ENCODE results near the gene USP49.
A peak's percentile ranks its signal among the peaks of the same experiment; 100 is the strongest.
"Not testable (repeated sequence)": the region's sequence is repeated elsewhere in the genome, so short reads cannot be mapped to it uniquely, and the experiment has no call there.

The USP49 gene

DNA sequence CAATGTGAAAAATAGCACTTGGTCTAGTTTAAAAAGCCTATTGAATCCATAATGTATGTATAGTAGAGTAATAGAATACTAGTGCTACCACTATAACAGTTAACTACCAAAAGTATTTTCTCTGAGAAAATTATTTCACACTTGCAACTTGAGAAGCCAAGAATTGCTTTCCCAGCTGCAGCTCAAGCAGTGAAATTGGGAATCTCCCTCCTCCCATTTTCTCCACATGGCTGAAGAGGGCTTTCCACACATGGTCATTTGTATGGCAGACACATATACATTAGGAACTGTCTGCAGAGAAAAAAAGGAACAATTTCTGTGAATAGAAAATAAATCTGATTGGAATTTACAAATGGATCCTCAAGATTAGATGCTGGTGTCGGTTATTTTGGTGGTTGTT, 73.2 kb downstream of the USP49 start:
- no peak for DNase-seq
- no peak for ATAC-seq
- H3K9me3 Mint-ChIP-seq, result no peaks in the 10 kb centered on the region
- H3K4me1 Mint-ChIP-seq, result no peaks in the 10 kb centered on the region
- no peak overlapping the region for H3K4me3 Mint-ChIP-seq
- no peak overlapping the region for H3K27ac Mint-ChIP-seq
- peaks cover 2% of the 10 kb centered on the region for H3K36me3 Mint-ChIP-seq (ENCODE audit: low read depth)
- H3K27me3 Mint-ChIP-seq, result no peaks in the 10 kb centered on the region

DNA sequence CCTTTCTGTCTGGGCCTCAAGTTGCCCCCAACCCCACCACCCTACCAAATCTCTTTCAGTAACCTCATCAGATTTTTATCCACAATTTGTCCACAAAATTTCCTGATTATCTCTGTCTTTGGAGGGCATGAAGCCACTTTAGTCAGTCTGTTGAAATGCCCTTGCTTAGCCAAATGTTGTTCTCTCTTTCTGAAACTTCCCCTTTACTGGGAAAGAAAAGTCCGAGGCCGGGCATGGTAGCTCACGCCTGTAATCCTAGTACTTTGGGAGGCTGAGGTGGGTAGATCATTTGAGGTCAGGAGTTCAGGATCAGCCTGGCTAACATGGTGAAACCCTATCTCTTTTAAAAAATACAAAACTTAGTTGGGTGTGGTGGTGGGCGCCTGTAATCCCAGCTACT, 73.9 kb downstream of the USP49 start:
- DNase-seq, result no peak
- no peaks in the 10 kb centered on the region for H3K9me3 Mint-ChIP-seq
- H3K27ac Mint-ChIP-seq, result no peak overlapping the region
- H3K4me3 Mint-ChIP-seq, result no peak overlapping the region
- H3K4me1 Mint-ChIP-seq, result no peaks in the 10 kb centered on the region
- peaks cover 2% of the 10 kb centered on the region for H3K36me3 Mint-ChIP-seq (ENCODE audit: low read depth)
- no peaks in the 10 kb centered on the region for H3K27me3 Mint-ChIP-seq
- ATAC-seq, result no peak

GRCh38 chr6:41818271-41819054, 76.7 kb downstream of the USP49 start:
- Mint-ChIP-seq H3K4me3 (no peak overlapping the region), H3K4me1 (no peaks in the 10 kb centered on the region), H3K9me3 (no peaks in the 10 kb centered on the region), H3K27me3 (no peaks in the 10 kb centered on the region), H3K27ac (no peak overlapping the region), H3K36me3 (ENCODE audit: low read depth) (peaks cover 2% of the 10 kb centered on the region)
- DNase-seq (no peak), ATAC-seq (no peak)

- no peaks in the 10 kb centered on the region for H3K27me3 Mint-ChIP-seq
- H3K9me3 Mint-ChIP-seq, result no peaks in the 10 kb centered on the region
- no peaks in the 10 kb centered on the region for H3K4me1 Mint-ChIP-seq
- H3K36me3 Mint-ChIP-seq (ENCODE audit: low read depth), result no peaks in the 10 kb centered on the region
- DNase-seq (no peak), ATAC-seq (no peak)
- H3K27ac Mint-ChIP-seq, result no peak overlapping the region
- no peak overlapping the region for H3K4me3 Mint-ChIP-seq
Measured at GRCh38 chr6:41815587-41815986, 79.6 kb downstream of the USP49 start.

DNA sequence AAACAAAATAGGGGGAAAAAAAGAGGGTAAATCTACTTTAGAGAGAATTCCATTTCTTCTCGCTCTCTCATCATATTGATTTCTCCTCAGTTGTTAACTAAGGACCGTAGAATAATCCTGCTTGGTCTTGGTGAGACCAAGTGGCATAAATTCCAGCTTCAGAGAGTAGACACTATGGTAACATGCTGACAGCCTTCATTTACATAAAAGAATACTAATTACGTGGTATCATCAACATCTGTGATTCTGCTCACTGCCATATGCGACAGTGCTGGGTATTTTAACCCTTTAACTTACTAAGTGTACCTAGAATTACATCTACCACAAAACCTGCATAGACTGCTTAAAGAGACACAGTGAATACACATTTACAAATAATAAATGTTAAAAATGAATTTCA, 80.5 kb downstream of the USP49 start:
- no peak for ATAC-seq
- no peak overlapping the region for H3K27ac Mint-ChIP-seq
- DNase-seq, result no peak
- H3K27me3 Mint-ChIP-seq, result no peaks in the 10 kb centered on the region
- H3K9me3 Mint-ChIP-seq, result no peaks in the 10 kb centered on the region
- no peaks in the 10 kb centered on the region for H3K36me3 Mint-ChIP-seq (ENCODE audit: low read depth)
- no peak overlapping the region for H3K4me3 Mint-ChIP-seq
- no peaks in the 10 kb centered on the region for H3K4me1 Mint-ChIP-seq

- Mint-ChIP-seq H3K4me1 (no peaks in the 10 kb centered on the region), H3K36me3 (ENCODE audit: low read depth) (no peaks in the 10 kb centered on the region), H3K4me3 (no peak overlapping the region), H3K27me3 (no peaks in the 10 kb centered on the region), H3K27ac (no peak overlapping the region), H3K9me3 (no peaks in the 10 kb centered on the region)
- no peak for ATAC-seq
- DNase-seq, result no peak
Measured at GRCh38 chr6:41813956-41814355, 81.2 kb downstream of the USP49 start.

DNA sequence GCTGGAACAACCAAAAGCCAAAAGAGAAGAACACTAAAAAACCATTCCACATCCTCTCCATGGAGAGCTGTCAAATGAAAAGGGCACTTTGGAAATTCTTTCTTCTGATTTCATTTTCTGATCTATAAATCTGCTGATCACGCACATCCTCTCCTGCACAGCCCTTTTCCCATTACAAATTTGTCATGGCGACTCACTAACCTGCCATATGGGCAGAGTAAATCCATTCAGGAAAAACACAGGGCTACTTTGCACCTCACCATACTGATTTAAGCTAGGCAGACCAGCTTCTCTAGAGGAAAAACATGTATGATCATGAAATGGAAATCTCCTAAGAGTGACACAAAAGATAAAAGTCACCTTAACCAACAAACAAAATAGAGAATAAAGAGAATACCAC, 81.7 kb downstream of the USP49 start:
- DNase-seq (no peak), ATAC-seq (no peak)
- Mint-ChIP-seq H3K4me1 (no peaks in the 10 kb centered on the region), H3K27ac (no peak overlapping the region), H3K36me3 (ENCODE audit: low read depth) (no peaks in the 10 kb centered on the region), H3K27me3 (no peaks in the 10 kb centered on the region), H3K9me3 (no peaks in the 10 kb centered on the region), H3K4me3 (no peak overlapping the region)

DNA sequence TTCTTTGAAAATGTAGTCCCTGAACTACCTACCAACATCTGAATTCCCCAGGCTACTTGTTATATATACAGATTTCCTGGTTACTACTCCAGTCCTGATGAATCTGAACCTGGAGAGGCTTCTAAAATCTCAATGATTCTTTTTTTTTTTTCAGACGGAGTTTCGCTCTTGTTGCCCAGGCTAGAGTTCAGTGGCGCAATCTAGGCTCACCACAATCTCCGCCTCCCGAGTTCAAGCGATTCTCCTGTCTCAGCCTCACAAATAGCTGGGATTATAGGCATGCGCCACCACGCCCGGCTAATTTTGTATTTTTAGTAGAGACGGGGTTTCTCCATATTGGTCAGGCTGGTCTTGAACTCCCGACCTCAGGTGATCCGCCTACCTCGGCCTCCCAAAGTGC, 83.2 kb downstream of the USP49 start:
- H3K9me3 Mint-ChIP-seq; H3K4me1 Mint-ChIP-seq; DNase-seq; H3K36me3 Mint-ChIP-seq (ENCODE audit: low read depth); H3K27me3 Mint-ChIP-seq; ATAC-seq; H3K27ac Mint-ChIP-seq; H3K4me3 Mint-ChIP-seq: not testable (repeated sequence)

GRCh38 chr6:41811095-41811494, 84.1 kb downstream of the USP49 start:
- DNase-seq, result no peak
- H3K36me3 Mint-ChIP-seq (ENCODE audit: low read depth), result no peaks in the 10 kb centered on the region
- no peaks in the 10 kb centered on the region for H3K4me1 Mint-ChIP-seq
- no peak overlapping the region for H3K4me3 Mint-ChIP-seq
- no peak overlapping the region for H3K27ac Mint-ChIP-seq
- H3K9me3 Mint-ChIP-seq, result no peaks in the 10 kb centered on the region
- no peaks in the 10 kb centered on the region for H3K27me3 Mint-ChIP-seq
- no peak for ATAC-seq

- DNase-seq (no peak), ATAC-seq (no peak)
- H3K36me3 Mint-ChIP-seq (ENCODE audit: low read depth), result no peaks in the 10 kb centered on the region
- H3K9me3 Mint-ChIP-seq, result no peaks in the 10 kb centered on the region
- no peaks in the 10 kb centered on the region for H3K4me1 Mint-ChIP-seq
- H3K4me3 Mint-ChIP-seq, result no peak overlapping the region
- H3K27ac Mint-ChIP-seq, result no peak overlapping the region
- no peaks in the 10 kb centered on the region for H3K27me3 Mint-ChIP-seq
Measured at GRCh38 chr6:41805830-41806774, 89.1 kb downstream of the USP49 start.

GRCh38 chr6:41801380-41801779, 93.8 kb downstream of the USP49 start:
- H3K27me3 Mint-ChIP-seq, result no peaks in the 10 kb centered on the region
- H3K36me3 Mint-ChIP-seq (ENCODE audit: low read depth), result peaks cover 2% of the 10 kb centered on the region
- no peak overlapping the region for H3K27ac Mint-ChIP-seq
- ATAC-seq (no peak), DNase-seq (no peak)
- H3K9me3 Mint-ChIP-seq, result no peaks in the 10 kb centered on the region
- no peaks in the 10 kb centered on the region for H3K4me1 Mint-ChIP-seq
- no peak overlapping the region for H3K4me3 Mint-ChIP-seq

DNA sequence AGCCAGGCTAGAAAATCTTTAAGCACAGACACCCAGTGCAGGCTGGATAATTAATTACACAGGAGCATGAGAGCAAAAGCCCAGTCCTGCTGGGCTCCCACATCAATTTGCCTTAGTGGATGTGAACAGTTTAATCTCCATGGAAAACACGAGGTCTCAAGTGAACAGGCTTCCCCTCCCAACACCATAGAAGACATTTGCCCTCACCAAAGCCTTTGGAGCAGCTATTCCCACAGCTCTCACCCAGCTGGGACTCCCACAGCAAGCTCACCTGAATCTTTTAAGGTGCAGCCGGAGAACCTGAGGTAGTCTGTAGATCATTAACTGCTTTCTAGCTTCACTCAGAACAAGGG, 95.6 kb downstream of the USP49 start:
- Mint-ChIP-seq H3K36me3 (ENCODE audit: low read depth) (peaks cover 5% of the 10 kb centered on the region), H3K27ac (no peak overlapping the region), H3K9me3 (no peaks in the 10 kb centered on the region), H3K27me3 (no peaks in the 10 kb centered on the region), H3K4me3 (no peak overlapping the region), H3K4me1 (peaks cover under 1% of the 10 kb centered on the region)
- ATAC-seq (no peak), DNase-seq (no peak)

DNA sequence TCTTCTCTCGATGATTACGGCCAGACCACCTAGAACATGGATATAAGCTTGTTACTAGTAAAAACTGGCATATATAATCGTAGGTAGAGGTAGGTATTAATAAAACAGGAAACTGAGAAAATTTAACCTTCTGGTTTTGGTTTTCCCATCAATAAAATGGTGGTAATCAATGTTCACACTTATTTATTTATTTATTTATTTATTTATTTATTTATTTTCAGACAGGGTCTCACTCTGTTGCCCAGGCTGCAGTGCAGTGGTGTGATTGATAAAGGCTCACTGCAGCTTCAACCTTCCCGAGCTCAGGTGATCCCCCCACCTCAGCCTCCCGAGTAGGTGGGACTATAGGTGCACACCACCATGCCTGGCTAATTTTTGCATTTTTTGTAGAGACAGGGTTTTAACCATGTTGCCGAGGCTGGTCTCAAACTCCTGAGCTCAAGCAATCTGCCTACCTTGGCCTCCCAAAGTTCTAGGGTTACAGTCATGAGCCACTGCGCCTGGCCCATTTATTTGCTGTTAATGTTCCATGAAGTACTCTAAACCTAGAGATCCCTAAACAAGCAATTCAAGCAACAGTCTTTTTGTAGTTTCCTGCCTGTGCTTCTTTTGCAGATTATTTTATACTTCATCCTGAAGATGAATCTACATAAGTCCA, 96.1 kb downstream of the USP49 start:
- H3K36me3 Mint-ChIP-seq (ENCODE audit: low read depth), result peaks cover 5% of the 10 kb centered on the region
- DNase-seq (no peak), ATAC-seq (no peak)
- no peak overlapping the region for H3K4me3 Mint-ChIP-seq
- no peaks in the 10 kb centered on the region for H3K27me3 Mint-ChIP-seq
- peaks cover 3% of the 10 kb centered on the region for H3K4me1 Mint-ChIP-seq
- H3K9me3 Mint-ChIP-seq, result no peaks in the 10 kb centered on the region
- H3K27ac Mint-ChIP-seq, result no peak overlapping the region

- Mint-ChIP-seq H3K4me1 (peaks cover 9% of the 10 kb centered on the region), H3K4me3 (no peak overlapping the region), H3K36me3 (ENCODE audit: low read depth) (peaks cover 18% of the 10 kb centered on the region), H3K9me3 (no peaks in the 10 kb centered on the region), H3K27me3 (no peaks in the 10 kb centered on the region), H3K27ac (no peak overlapping the region)
- no peak for DNase-seq
- ATAC-seq, result no peak
Measured at GRCh38 chr6:41796474-41796873, 98.7 kb downstream of the USP49 start.

- DNase-seq (no peak), ATAC-seq (no peak)
- peaks cover 49% of the 10 kb centered on the region for H3K36me3 Mint-ChIP-seq (ENCODE audit: low read depth)
- no peak overlapping the region for H3K4me3 Mint-ChIP-seq
- H3K27me3 Mint-ChIP-seq, result no peaks in the 10 kb centered on the region
- H3K27ac Mint-ChIP-seq, result peak overlapping the region; percentile 57
- no peaks in the 10 kb centered on the region for H3K9me3 Mint-ChIP-seq
- peaks cover 26% of the 10 kb centered on the region for H3K4me1 Mint-ChIP-seq
Measured at GRCh38 chr6:41791984-41792383, 103.2 kb downstream of the USP49 start.
